ENCODE results near the gene NMT2. TPM values are rescaled to one million over a fixed set of nuclear protein-coding genes. Genes with fewer than 3 reads are reported as not detected.

NMT2 gene
- total RNA-seq, 1 experiment from 2014 or later = 26.1 TPM

- Histone ChIP-seq H3K27me3 (ENCODE audit: insufficient read depth, low read length) (no peaks in the 10 kb centered on the region), H3K36me3 (ENCODE audit: control insufficient read depth in 1 of 2, insufficient read depth in 2 of 2, low read length in 2 of 2) (0 out of 4 replicates have a peak, but pooled peaks cover 0 to 2% of the 10 kb centered on the region in 2 experiments), H3K4me3 (replicated peaks in 1 of 2; ENCODE audit: low read depth in 1 of 2, low read length in 2 of 2) (no peak overlapping the region), H3K9me2 (ENCODE audit: insufficient read depth) (no peaks in the 10 kb centered on the region), H4K20me1 (ENCODE audit: insufficient read depth) (no peaks in the 10 kb centered on the region), H2AFZ (ENCODE audit: low read depth, low read length, poor library complexity, severe bottlenecking) (no peak overlapping the region), H3K9ac (ENCODE audit: low read length) (no peak overlapping the region), H3K27ac (ENCODE audit: low read depth, low read length) (no peak overlapping the region), H3K79me2 (ENCODE audit: insufficient read depth, low read length) (no peaks in the 10 kb centered on the region), H3K4me1 (ENCODE audit: control insufficient read depth in 1 of 2, insufficient read depth in 2 of 2, low read length in 2 of 2) (peaks cover 5 to 10% of the 10 kb centered on the region in 2 experiments), H3K4me2 (ENCODE audit: low read length) (no peak overlapping the region), H3K9me3 (ENCODE audit: control insufficient read depth in 1 of 2, insufficient read depth in 1 of 2, low read depth in 1 of 2, low read length in 2 of 2) (no peaks in the 10 kb centered on the region)
- intact Hi-C loops (cut with micrococcal nuclease) = no loop called here
- CTCF ChIA-PET = no interaction called here
- RAD21 ChIA-PET (ENCODE audit: low non-redundant PET in 1 of 2, low total read pairs in 2 of 2, uncharacterized antibody in 2 of 2, unreplicated experiment in 2 of 2) = no interaction called here
- ATAC-seq (no peak), DNase-seq (ENCODE audit: low read depth, low spot score) (no peak)
- TF ChIP-seq ATF3 (IDR thresholded peaks at IDR 0.05) (no peak), RAD21 (IDR thresholded peaks at IDR 0.05; ENCODE audit: low read depth) (no peak), ZBTB33 (IDR thresholded peaks at IDR 0.05; ENCODE audit: extremely low read depth, insufficient replicate concordance, low read length) (no peak), YY1 (IDR thresholded peaks at IDR 0.05; ENCODE audit: extremely low read depth, insufficient replicate concordance, low read depth, low read length) (no peak), EZH2 (IDR thresholded peaks at IDR 0.05) (no peak), SP1 (IDR thresholded peaks at IDR 0.05; ENCODE audit: low read depth) (no peak), ZNF274 (IDR thresholded peaks at IDR 0.05; ENCODE audit: low read depth, low read length) (no peak), MAX (IDR thresholded peaks at IDR 0.05) (no peak), SRF (IDR thresholded peaks at IDR 0.05; ENCODE audit: low read depth) (no peak), CBX3 (IDR thresholded peaks at IDR 0.05; ENCODE audit: low read depth) (no peak), EZH2phosphoT487 (IDR thresholded peaks at IDR 0.05; ENCODE audit: borderline replicate concordance) (no peak), POLR2AphosphoS5 (IDR thresholded peaks at IDR 0.05; ENCODE audit: low read depth, low read length) (no peak), JUND (IDR thresholded peaks at IDR 0.05) (no peak)
- no TSS peak for BruUV-seq (replicated peaks)
- POLR2A ChIA-PET = no interaction called here
These were observed 48.2 kb upstream of the NMT2 start for GRCh38 chr10:15216700-15217099.
